OCI-LY1 (cell line): ENCODE results near the gene SMAP2.

Experiments
- CTCF ChIP-seq: fragments of 200-600 bp; sonication (generic), shearing (Covaris generic); IDR thresholded peaks from 2 replicates; pipeline ENCODE4 v1.5.1; 2017; ENCODE audit warnings: mild to moderate bottlenecking, antibody characterized with exemption, low read length, moderate library complexity, mixed read lengths
- EZH2 ChIP-seq: fragments of 200-600 bp; sonication (generic), shearing (Covaris generic); IDR thresholded peaks from 2 replicates; pipeline ENCODE4 v1.8.0; 2017; ENCODE audit warnings: borderline replicate concordance, mixed run types, mild to moderate bottlenecking, antibody characterized with exemption, low read length, moderate library complexity, mixed read lengths

DNA sequence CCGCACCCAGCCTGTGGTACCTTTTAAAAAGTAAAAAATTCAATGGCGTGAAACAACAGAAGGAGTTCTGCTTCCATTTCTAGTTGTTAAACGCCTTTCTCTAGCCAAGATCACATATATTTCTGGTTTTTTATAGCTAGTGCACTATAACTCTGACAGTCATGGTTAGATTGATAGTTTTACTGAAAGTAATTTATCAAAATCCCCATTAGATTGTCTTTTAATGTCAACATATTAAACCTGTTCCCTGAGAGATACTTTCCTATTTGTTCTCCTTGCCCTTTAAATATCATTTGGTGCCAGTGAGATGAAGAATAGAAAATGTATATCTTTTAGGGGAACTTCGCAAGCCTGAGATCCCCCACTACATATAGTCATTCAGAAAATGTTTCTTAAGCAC is 7.3 kb downstream of the SMAP2 start:
- TF ChIP-seq CTCF (no peak), EZH2 (no peak)
